ENCODE results near the gene PRR5L.

The PRR5L gene

GRCh38 chr11:36280531-36280930 lies 15.6 kb upstream of the PRR5L start:
- no peak overlapping the region for H3K9ac ChIP-seq (ENCODE audit: low read length in 2 of 2)
- H3K27me3 ChIP-seq (ENCODE audit: control insufficient read depth in 1 of 2, insufficient read depth in 2 of 2, low read length in 2 of 2), result no peaks in the 10 kb centered on the region
- H3K27ac ChIP-seq (ENCODE audit: low read length), result no peak overlapping the region
- no peaks in the 10 kb centered on the region for H3K9me3 ChIP-seq (ENCODE audit: control insufficient read depth in 2 of 2, low read length in 2 of 2)
- peaks cover 9 to 11% of the 10 kb centered on the region in 2 donors for H3K36me3 ChIP-seq (ENCODE audit: control insufficient read depth in 2 of 2, insufficient read depth in 2 of 2, low read length in 2 of 2)
- no peaks in the 10 kb centered on the region for H3K4me1 ChIP-seq (ENCODE audit: control insufficient read depth, insufficient read depth, low read length)
- H3K4me3 ChIP-seq (ENCODE audit: low read length in 2 of 2), result no peak overlapping the region

GRCh38 chr11:36281850-36282249 lies 14.2 kb upstream of the PRR5L start:
- peaks cover 4 to 9% of the 10 kb centered on the region in 2 donors for H3K36me3 ChIP-seq (ENCODE audit: control insufficient read depth in 2 of 2, insufficient read depth in 2 of 2, low read length in 2 of 2)
- no peak overlapping the region for H3K4me3 ChIP-seq (ENCODE audit: low read length in 2 of 2)
- H3K9me3 ChIP-seq (ENCODE audit: control insufficient read depth in 2 of 2, low read length in 2 of 2), result no peaks in the 10 kb centered on the region
- H3K27me3 ChIP-seq (ENCODE audit: control insufficient read depth in 1 of 2, insufficient read depth in 2 of 2, low read length in 2 of 2), result no peaks in the 10 kb centered on the region
- no peaks in the 10 kb centered on the region for H3K4me1 ChIP-seq (ENCODE audit: control insufficient read depth, insufficient read depth, low read length)
- no peak overlapping the region for H3K9ac ChIP-seq (ENCODE audit: low read length in 2 of 2)
- H3K27ac ChIP-seq (ENCODE audit: low read length), result no peak overlapping the region

- Histone ChIP-seq H3K36me3 (ENCODE audit: control insufficient read depth in 2 of 2, insufficient read depth in 2 of 2, low read length in 2 of 2) (peaks cover 4 to 9% of the 10 kb centered on the region in 2 donors), H3K27ac (ENCODE audit: low read length) (no peak overlapping the region), H3K9me3 (ENCODE audit: control insufficient read depth in 2 of 2, low read length in 2 of 2) (no peaks in the 10 kb centered on the region), H3K27me3 (ENCODE audit: control insufficient read depth in 1 of 2, insufficient read depth in 2 of 2, low read length in 2 of 2) (no peaks in the 10 kb centered on the region), H3K4me1 (ENCODE audit: control insufficient read depth, insufficient read depth, low read length) (no peaks in the 10 kb centered on the region), H3K4me3 (ENCODE audit: low read length in 2 of 2) (no peak overlapping the region), H3K9ac (ENCODE audit: low read length in 2 of 2) (no peak overlapping the region)
These were observed 13.2 kb upstream of the PRR5L start for GRCh38 chr11:36282926-36283325.

- H3K27ac ChIP-seq (ENCODE audit: low read length), result no peak overlapping the region
- H3K4me3 ChIP-seq (ENCODE audit: low read length in 2 of 2), result peak overlapping the region; percentile 88 to 93
- H3K36me3 ChIP-seq (ENCODE audit: control insufficient read depth in 2 of 2, insufficient read depth in 2 of 2, low read length in 2 of 2), result no peaks in the 10 kb centered on the region
- H3K4me1 ChIP-seq (ENCODE audit: control insufficient read depth, insufficient read depth, low read length), result no peaks in the 10 kb centered on the region
- no peaks in the 10 kb centered on the region for H3K9me3 ChIP-seq (ENCODE audit: control insufficient read depth in 2 of 2, low read length in 2 of 2)
- no peaks in the 10 kb centered on the region for H3K27me3 ChIP-seq (ENCODE audit: control insufficient read depth in 1 of 2, insufficient read depth in 2 of 2, low read length in 2 of 2)
- peak overlapping the region; percentile 66 to 86 for H3K9ac ChIP-seq (ENCODE audit: low read length in 2 of 2)
These were observed 7.5 kb upstream of the PRR5L start for GRCh38 chr11:36288442-36289225.

GRCh38 chr11:36289226-36289852 lies 6.7 kb upstream of the PRR5L start, which contains the start of gene COMMD9:
COMMD9 (minus strand) TSS chr11:36289424; CDS start chr11:36289412, 12 bp downstream.
- Histone ChIP-seq H3K4me3 (ENCODE audit: low read length in 2 of 2) (peak within 1 kb of the TSS; percentile 88 to 93), H3K27me3 (ENCODE audit: control insufficient read depth in 1 of 2, insufficient read depth in 2 of 2, low read length in 2 of 2) (no peaks in the 10 kb centered on the region), H3K9me3 (ENCODE audit: control insufficient read depth in 2 of 2, low read length in 2 of 2) (no peaks in the 10 kb centered on the region), H3K9ac (ENCODE audit: low read length in 2 of 2) (peak within 1 kb of the TSS; percentile 66 to 86), H3K4me1 (ENCODE audit: control insufficient read depth, insufficient read depth, low read length) (no peaks in the 10 kb centered on the region), H3K27ac (ENCODE audit: low read length) (no peak within 1 kb of the TSS), H3K36me3 (ENCODE audit: control insufficient read depth in 2 of 2, insufficient read depth in 2 of 2, low read length in 2 of 2) (no peaks in the 10 kb centered on the region)

GRCh38 chr11:36292311-36292722 lies 3.8 kb upstream of the PRR5L start:
- Histone ChIP-seq H3K4me1 (ENCODE audit: control insufficient read depth, insufficient read depth, low read length) (no peaks in the 10 kb centered on the region), H3K27me3 (ENCODE audit: control insufficient read depth in 1 of 2, insufficient read depth in 2 of 2, low read length in 2 of 2) (no peaks in the 10 kb centered on the region), H3K9ac (ENCODE audit: low read length in 2 of 2) (no peak overlapping the region), H3K9me3 (ENCODE audit: control insufficient read depth in 2 of 2, low read length in 2 of 2) (no peaks in the 10 kb centered on the region), H3K4me3 (ENCODE audit: low read length in 2 of 2) (no peak overlapping the region), H3K27ac (ENCODE audit: low read length) (no peak overlapping the region), H3K36me3 (ENCODE audit: control insufficient read depth in 2 of 2, insufficient read depth in 2 of 2, low read length in 2 of 2) (no peaks in the 10 kb centered on the region)

GRCh38 chr11:36296884-36297543 lies 926 bp downstream of the PRR5L start:
- Histone ChIP-seq H3K36me3 (ENCODE audit: control insufficient read depth in 2 of 2, insufficient read depth in 2 of 2, low read length in 2 of 2) (no peaks in the 10 kb centered on the region), H3K9ac (ENCODE audit: low read length in 2 of 2) (no peak overlapping the region), H3K9me3 (ENCODE audit: control insufficient read depth in 2 of 2, low read length in 2 of 2) (no peaks in the 10 kb centered on the region), H3K4me3 (ENCODE audit: low read length in 2 of 2) (no peak overlapping the region), H3K27me3 (ENCODE audit: control insufficient read depth in 1 of 2, insufficient read depth in 2 of 2, low read length in 2 of 2) (no peaks in the 10 kb centered on the region), H3K4me1 (ENCODE audit: control insufficient read depth, insufficient read depth, low read length) (no peaks in the 10 kb centered on the region), H3K27ac (ENCODE audit: low read length) (no peak overlapping the region)

- Histone ChIP-seq H3K9me3 (ENCODE audit: control insufficient read depth in 2 of 2, low read length in 2 of 2) (no peaks in the 10 kb centered on the region), H3K4me1 (ENCODE audit: control insufficient read depth, insufficient read depth, low read length) (no peaks in the 10 kb centered on the region), H3K27me3 (ENCODE audit: control insufficient read depth in 1 of 2, insufficient read depth in 2 of 2, low read length in 2 of 2) (no peaks in the 10 kb centered on the region), H3K4me3 (ENCODE audit: low read length in 2 of 2) (no peak overlapping the region), H3K9ac (ENCODE audit: low read length in 2 of 2) (no peak overlapping the region), H3K36me3 (ENCODE audit: control insufficient read depth in 2 of 2, insufficient read depth in 2 of 2, low read length in 2 of 2) (no peaks in the 10 kb centered on the region), H3K27ac (ENCODE audit: low read length) (no peak overlapping the region)
These were observed 4.6 kb downstream of the PRR5L start for GRCh38 chr11:36300650-36301049.

GRCh38 chr11:36304351-36304750 lies 8.3 kb downstream of the PRR5L start:
- Histone ChIP-seq H3K36me3 (ENCODE audit: control insufficient read depth in 2 of 2, insufficient read depth in 2 of 2, low read length in 2 of 2) (no peaks in the 10 kb centered on the region), H3K4me1 (ENCODE audit: control insufficient read depth, insufficient read depth, low read length) (no peaks in the 10 kb centered on the region), H3K9ac (ENCODE audit: low read length in 2 of 2) (no peak overlapping the region), H3K27ac (ENCODE audit: low read length) (no peak overlapping the region), H3K27me3 (ENCODE audit: control insufficient read depth in 1 of 2, insufficient read depth in 2 of 2, low read length in 2 of 2) (no peaks in the 10 kb centered on the region), H3K9me3 (ENCODE audit: control insufficient read depth in 2 of 2, low read length in 2 of 2) (no peaks in the 10 kb centered on the region), H3K4me3 (ENCODE audit: low read length in 2 of 2) (no peak overlapping the region)

- Histone ChIP-seq H3K9ac (ENCODE audit: low read length in 2 of 2) (no peak overlapping the region), H3K4me1 (ENCODE audit: control insufficient read depth, insufficient read depth, low read length) (no peaks in the 10 kb centered on the region), H3K4me3 (ENCODE audit: low read length in 2 of 2) (no peak overlapping the region), H3K9me3 (ENCODE audit: control insufficient read depth in 2 of 2, low read length in 2 of 2) (no peaks in the 10 kb centered on the region), H3K27me3 (ENCODE audit: control insufficient read depth in 1 of 2, insufficient read depth in 2 of 2, low read length in 2 of 2) (no peaks in the 10 kb centered on the region), H3K27ac (ENCODE audit: low read length) (no peak overlapping the region), H3K36me3 (ENCODE audit: control insufficient read depth in 2 of 2, insufficient read depth in 2 of 2, low read length in 2 of 2) (no peaks in the 10 kb centered on the region)
These were observed 9.0 kb downstream of the PRR5L start for GRCh38 chr11:36305047-36305446.
